WTC11 (cell line): ENCODE measurements around the gene IFNLR1. TPM values are rescaled to one million over a fixed set of nuclear protein-coding genes. Genes with fewer than 3 reads are reported as not detected.
A peak's percentile ranks its signal among the peaks of the same experiment; 100 is the strongest.

ENCODE experiments used
- ATAC-seq: fragments of 200-7000 bp; cut with Tn5 transposase; 2 replicates; pipeline ENCODE4 v1.10.0; 2021; ENCODE audit warnings: mild to moderate bottlenecking, moderate library complexity
- CTCF ChIA-PET: fragments of 300-600 bp; sonication (Branson Sonifier 250); formaldehyde crosslinking; loops from one replicate; lab custom pipeline; 2021; ENCODE audit warnings: antibody characterized with exemption; lab: Charles Lee
- POLR2A ChIA-PET: fragments of 350-600 bp; sonication (Branson Sonifier 250); formaldehyde crosslinking; loops from one replicate; lab custom pipeline; 2021; ENCODE audit warnings: antibody characterized with exemption; lab: Charles Lee
- DNase-seq: peaks from one replicate; pipeline ENCODE4 v3.0.0; 2021; ENCODE audit warnings: low spot score
- H3K27ac Mint-ChIP-seq: 2 replicates; pipeline ENCODE4 v1.8.0; 2021; ENCODE audit warnings: mixed read lengths
- H3K27me3 Mint-ChIP-seq: 2 replicates; pipeline ENCODE4 v1.8.0; 2021; ENCODE audit warnings: low read depth, mild to moderate bottlenecking, moderate library complexity, mixed read lengths
- H3K36me3 Mint-ChIP-seq: 2 replicates; pipeline ENCODE4 v1.8.0; 2021; ENCODE audit warnings: mixed read lengths
- H3K4me1 Mint-ChIP-seq: 2 replicates; pipeline ENCODE4 v1.8.0; 2022; ENCODE audit warnings: mixed read lengths
- H3K4me3 Mint-ChIP-seq: 2 replicates; pipeline ENCODE4 v1.8.0; 2021; ENCODE audit warnings: mild to moderate bottlenecking, moderate library complexity, mixed read lengths
- H3K9me3 Mint-ChIP-seq: 2 replicates; pipeline ENCODE4 v1.8.0; 2021; ENCODE audit warnings: mixed read lengths
- AR ChIP-seq: fragments of 250-450 bp; sonication (Bioruptor Pico); IDR thresholded peaks from 2 replicates; pipeline ENCODE4 v1.9.0; 2021; ENCODE audit warnings: mild to moderate bottlenecking
- ATF1 ChIP-seq: sonication (generic); formaldehyde crosslinking; IDR thresholded peaks from 2 replicates; pipeline ENCODE4 v1.8.1; 2023; ENCODE audit warnings: mild to moderate bottlenecking, moderate library complexity, missing genetic modification reagents
- ATF6 ChIP-seq: sonication (generic); formaldehyde crosslinking; IDR thresholded peaks from 2 replicates; pipeline ENCODE4 v1.8.1; 2023; ENCODE audit warnings: mild to moderate bottlenecking, missing genetic modification reagents
- E2F1 ChIP-seq: sonication (generic); formaldehyde crosslinking; IDR thresholded peaks from 2 replicates; pipeline ENCODE4 v1.8.0; 2022; ENCODE audit warnings: mild to moderate bottlenecking, missing genetic modification reagents
- GTF2I ChIP-seq: fragments of 250-450 bp; sonication (Bioruptor Pico); conservative IDR thresholded peaks from 2 replicates; pipeline ENCODE4 v1.4.0; 2021; ENCODE audit warnings: mild to moderate bottlenecking
- MAX ChIP-seq: sonication (generic); formaldehyde crosslinking; IDR thresholded peaks from 2 replicates; pipeline ENCODE4 v1.8.0; 2022; ENCODE audit warnings: mild to moderate bottlenecking, missing genetic modification reagents
- MYBL2 ChIP-seq: sonication (generic); formaldehyde crosslinking; IDR thresholded peaks from 2 replicates; pipeline ENCODE4 v1.8.1; 2023; ENCODE audit warnings: mild to moderate bottlenecking, moderate library complexity, missing genetic modification reagents
- TCF7 ChIP-seq: sonication (generic); formaldehyde crosslinking; IDR thresholded peaks from 2 replicates; pipeline ENCODE4 v1.8.0; 2022; ENCODE audit warnings: mild to moderate bottlenecking, low read depth, missing genetic modification reagents, moderate library complexity
- ZNF396 ChIP-seq: fragments of 250-450 bp; sonication (Bioruptor Pico); IDR thresholded peaks from 2 replicates; pipeline ENCODE4 v1.8.0; 2021; ENCODE audit warnings: mild to moderate bottlenecking, moderate library complexity, borderline replicate concordance
- total RNA-seq: library from RNA; stranded (reverse); gene quantifications from 3 replicates; pipeline ENCODE4 v1.2.3, GENCODE V29; 2021
- TF ChIP-seq, protein P1 (sequence below): sonication (generic); formaldehyde crosslinking; IDR thresholded peaks from 2 replicates; pipeline ENCODE4 v1.8.0; 2023; ENCODE audit warnings: mild to moderate bottlenecking, missing genetic modification reagents
- TF ChIP-seq, protein P2 (sequence below): sonication (generic); formaldehyde crosslinking; IDR thresholded peaks from 2 replicates; pipeline ENCODE4 v1.8.1; 2022; ENCODE audit warnings: low read depth, mild to moderate bottlenecking, moderate library complexity, missing genetic modification reagents, borderline replicate concordance
- TF ChIP-seq, protein P3 (sequence below): sonication (generic); formaldehyde crosslinking; IDR thresholded peaks from 2 replicates; pipeline ENCODE4 v1.8.0; 2023; ENCODE audit warnings: missing genetic modification reagents
- TF ChIP-seq, protein P4 (sequence below): fragments of 250-450 bp; sonication (Bioruptor Pico); IDR thresholded peaks from 2 replicates; pipeline ENCODE4 v1.9.0; 2021; ENCODE audit warnings: moderate library complexity, mild to moderate bottlenecking, inconsistent platforms, borderline replicate concordance
- TF ChIP-seq, protein P5 (sequence below): sonication (generic); formaldehyde crosslinking; IDR thresholded peaks from 2 replicates; pipeline ENCODE4 v1.8.1; 2023; ENCODE audit warnings: mild to moderate bottlenecking, missing genetic modification reagents
- TF ChIP-seq, protein P6 (sequence below): sonication (generic); formaldehyde crosslinking; IDR thresholded peaks from 2 replicates; pipeline ENCODE4 v1.8.0; 2022; ENCODE audit warnings: mild to moderate bottlenecking, missing genetic modification reagents

The IFNLR1 gene
- total RNA-seq, 1 experiment from 2014 or later: 6.6 TPM

GRCh38 chr1:24150234-24151174, 36.6 kb downstream of the IFNLR1 start (continued):
- TF ChIP-seq, protein P1, sequence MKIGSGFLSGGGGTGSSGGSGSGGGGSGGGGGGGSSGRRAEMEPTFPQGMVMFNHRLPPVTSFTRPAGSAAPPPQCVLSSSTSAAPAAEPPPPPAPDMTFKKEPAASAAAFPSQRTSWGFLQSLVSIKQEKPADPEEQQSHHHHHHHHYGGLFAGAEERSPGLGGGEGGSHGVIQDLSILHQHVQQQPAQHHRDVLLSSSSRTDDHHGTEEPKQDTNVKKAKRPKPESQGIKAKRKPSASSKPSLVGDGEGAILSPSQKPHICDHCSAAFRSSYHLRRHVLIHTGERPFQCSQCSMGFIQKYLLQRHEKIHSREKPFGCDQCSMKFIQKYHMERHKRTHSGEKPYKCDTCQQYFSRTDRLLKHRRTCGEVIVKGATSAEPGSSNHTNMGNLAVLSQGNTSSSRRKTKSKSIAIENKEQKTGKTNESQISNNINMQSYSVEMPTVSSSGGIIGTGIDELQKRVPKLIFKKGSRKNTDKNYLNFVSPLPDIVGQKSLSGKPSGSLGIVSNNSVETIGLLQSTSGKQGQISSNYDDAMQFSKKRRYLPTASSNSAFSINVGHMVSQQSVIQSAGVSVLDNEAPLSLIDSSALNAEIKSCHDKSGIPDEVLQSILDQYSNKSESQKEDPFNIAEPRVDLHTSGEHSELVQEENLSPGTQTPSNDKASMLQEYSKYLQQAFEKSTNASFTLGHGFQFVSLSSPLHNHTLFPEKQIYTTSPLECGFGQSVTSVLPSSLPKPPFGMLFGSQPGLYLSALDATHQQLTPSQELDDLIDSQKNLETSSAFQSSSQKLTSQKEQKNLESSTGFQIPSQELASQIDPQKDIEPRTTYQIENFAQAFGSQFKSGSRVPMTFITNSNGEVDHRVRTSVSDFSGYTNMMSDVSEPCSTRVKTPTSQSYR (CRISPR knock-in tag): no peak
- TF ChIP-seq E2F1 (CRISPR knock-in tag) (no peak), MAX (CRISPR knock-in tag) (no peak; the same call in 1 of the 2 replicates), ATF1 (CRISPR knock-in tag) (no peak)
- TF ChIP-seq, protein P2, sequence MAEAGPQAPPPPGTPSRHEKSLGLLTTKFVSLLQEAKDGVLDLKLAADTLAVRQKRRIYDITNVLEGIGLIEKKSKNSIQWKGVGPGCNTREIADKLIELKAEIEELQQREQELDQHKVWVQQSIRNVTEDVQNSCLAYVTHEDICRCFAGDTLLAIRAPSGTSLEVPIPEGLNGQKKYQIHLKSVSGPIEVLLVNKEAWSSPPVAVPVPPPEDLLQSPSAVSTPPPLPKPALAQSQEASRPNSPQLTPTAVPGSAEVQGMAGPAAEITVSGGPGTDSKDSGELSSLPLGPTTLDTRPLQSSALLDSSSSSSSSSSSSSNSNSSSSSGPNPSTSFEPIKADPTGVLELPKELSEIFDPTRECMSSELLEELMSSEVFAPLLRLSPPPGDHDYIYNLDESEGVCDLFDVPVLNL (CRISPR knock-in tag): no peak
- TF ChIP-seq, protein P3, sequence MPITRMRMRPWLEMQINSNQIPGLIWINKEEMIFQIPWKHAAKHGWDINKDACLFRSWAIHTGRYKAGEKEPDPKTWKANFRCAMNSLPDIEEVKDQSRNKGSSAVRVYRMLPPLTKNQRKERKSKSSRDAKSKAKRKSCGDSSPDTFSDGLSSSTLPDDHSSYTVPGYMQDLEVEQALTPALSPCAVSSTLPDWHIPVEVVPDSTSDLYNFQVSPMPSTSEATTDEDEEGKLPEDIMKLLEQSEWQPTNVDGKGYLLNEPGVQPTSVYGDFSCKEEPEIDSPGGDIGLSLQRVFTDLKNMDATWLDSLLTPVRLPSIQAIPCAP: no peak
- TF ChIP-seq, protein P4, sequence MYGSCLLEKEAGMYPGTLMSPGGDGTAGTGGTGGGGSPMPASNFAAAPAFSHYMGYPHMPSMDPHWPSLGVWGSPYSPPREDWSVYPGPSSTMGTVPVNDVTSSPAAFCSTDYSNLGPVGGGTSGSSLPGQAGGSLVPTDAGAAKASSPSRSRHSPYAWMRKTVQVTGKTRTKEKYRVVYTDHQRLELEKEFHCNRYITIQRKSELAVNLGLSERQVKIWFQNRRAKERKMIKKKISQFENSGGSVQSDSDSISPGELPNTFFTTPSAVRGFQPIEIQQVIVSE (CRISPR knock-in tag): no peak

DNA sequence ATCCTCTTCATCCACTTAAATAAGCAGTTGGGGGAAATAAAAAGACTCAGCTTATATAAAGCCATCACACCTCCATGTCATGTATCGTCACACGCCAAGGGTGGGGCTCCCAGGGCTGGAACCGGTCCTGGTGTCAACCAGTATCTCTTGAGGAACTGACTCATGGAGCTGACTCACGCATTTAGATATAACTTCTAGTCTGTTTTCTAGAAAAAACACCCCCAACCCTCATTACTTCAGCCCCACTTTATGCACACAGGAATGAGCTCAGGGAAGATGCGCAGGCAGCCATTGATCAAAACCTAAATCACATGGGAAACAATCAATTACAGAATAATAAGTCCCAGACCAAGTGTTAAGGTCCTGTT, 37.2 kb downstream of the IFNLR1 start:
- Mint-ChIP-seq H3K27me3 (no peaks in the 10 kb centered on the region; the same call in 1 of the 2 replicates), H3K27ac (no peak overlapping the region), H3K4me1 (peaks cover 42% of the 10 kb centered on the region), H3K36me3 (no peaks in the 10 kb centered on the region), H3K4me3 (peak overlapping the region; percentile 63; the same call in 1 of the 2 replicates), H3K9me3 (no peaks in the 10 kb centered on the region)
- DNase-seq: no peak
- ChIA-PET CTCF (interaction anchor here (0.5 to 3.6 kb wide), 57 partner anchors 9 to 886 kb away, joined by 3 to 39 read pairs (median 5); partner anchors contain the start of genes GRHL3, IFNLR1, MYOM3 and NIPAL3), POLR2A (interaction anchor here (0.6 to 1.5 kb wide), 23 partner anchors 8 to 296 kb away, joined by 3 to 8 read pairs (median 4); partner anchors contain the start of genes GRHL3, IFNLR1, MYOM3 and NIPAL3)
- no peak for ATAC-seq
- TF ChIP-seq MYBL2 (CRISPR knock-in tag) (no peak), GTF2I (CRISPR knock-in tag) (no peak), AR (no peak), TCF7 (CRISPR knock-in tag) (no peak), ATF6 (CRISPR knock-in tag) (no peak), ZNF396 (CRISPR knock-in tag) (no peak)
- TF ChIP-seq, protein P5, sequence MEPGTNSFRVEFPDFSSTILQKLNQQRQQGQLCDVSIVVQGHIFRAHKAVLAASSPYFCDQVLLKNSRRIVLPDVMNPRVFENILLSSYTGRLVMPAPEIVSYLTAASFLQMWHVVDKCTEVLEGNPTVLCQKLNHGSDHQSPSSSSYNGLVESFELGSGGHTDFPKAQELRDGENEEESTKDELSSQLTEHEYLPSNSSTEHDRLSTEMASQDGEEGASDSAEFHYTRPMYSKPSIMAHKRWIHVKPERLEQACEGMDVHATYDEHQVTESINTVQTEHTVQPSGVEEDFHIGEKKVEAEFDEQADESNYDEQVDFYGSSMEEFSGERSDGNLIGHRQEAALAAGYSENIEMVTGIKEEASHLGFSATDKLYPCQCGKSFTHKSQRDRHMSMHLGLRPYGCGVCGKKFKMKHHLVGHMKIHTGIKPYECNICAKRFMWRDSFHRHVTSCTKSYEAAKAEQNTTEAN (CRISPR knock-in tag): no peak
- TF ChIP-seq, protein P6, sequence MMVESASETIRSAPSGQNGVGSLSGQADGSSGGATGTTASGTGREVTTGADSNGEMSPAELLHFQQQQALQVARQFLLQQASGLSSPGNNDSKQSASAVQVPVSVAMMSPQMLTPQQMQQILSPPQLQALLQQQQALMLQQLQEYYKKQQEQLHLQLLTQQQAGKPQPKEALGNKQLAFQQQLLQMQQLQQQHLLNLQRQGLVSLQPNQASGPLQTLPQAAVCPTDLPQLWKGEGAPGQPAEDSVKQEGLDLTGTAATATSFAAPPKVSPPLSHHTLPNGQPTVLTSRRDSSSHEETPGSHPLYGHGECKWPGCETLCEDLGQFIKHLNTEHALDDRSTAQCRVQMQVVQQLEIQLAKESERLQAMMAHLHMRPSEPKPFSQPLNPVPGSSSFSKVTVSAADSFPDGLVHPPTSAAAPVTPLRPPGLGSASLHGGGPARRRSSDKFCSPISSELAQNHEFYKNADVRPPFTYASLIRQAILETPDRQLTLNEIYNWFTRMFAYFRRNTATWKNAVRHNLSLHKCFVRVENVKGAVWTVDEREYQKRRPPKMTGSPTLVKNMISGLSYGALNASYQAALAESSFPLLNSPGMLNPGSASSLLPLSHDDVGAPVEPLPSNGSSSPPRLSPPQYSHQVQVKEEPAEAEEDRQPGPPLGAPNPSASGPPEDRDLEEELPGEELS (CRISPR knock-in tag): no peak
